ENCODE results near the gene PGLYRP1. TPM values are rescaled to one million over a fixed set of nuclear protein-coding genes. Genes with fewer than 3 reads are reported as not detected.
A peak's percentile ranks its signal among the peaks of the same experiment; 100 is the strongest.

PGLYRP1 gene
- total RNA-seq, 2 experiments from 2014 or later, result not detected

DNA sequence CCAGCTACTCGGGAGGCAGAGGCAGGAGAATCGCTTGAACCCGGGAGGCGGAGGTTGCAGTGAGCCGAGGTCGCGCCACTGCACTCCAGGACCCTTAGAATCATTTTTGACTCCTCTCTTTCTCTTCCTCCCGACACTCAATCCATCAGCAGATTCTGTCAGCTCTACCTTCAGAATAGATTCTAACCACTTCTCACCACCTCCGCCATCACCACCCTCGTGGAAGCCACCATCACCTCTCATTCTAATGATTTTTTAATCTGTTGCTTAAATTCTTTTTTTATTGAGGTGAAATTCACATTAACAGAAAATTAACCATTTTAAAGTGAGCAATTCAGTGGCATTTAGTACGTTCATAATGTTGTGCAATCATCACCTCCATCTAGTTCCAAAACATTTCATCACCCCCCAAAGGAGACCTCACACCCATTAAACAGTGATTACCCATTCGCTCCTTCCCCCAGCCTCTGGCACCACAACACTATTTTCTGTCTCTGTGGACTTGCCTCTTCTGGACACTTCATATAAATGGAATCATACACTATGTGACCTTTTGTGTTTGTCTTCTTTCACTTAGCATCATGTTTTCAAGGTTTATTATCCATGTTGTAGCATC lies 32.6 kb downstream of the PGLYRP1 start:
- CTCF ChIA-PET, result no interaction called here
- H3K4me3 Mint-ChIP-seq, result no peak overlapping the region
- no peaks in the 10 kb centered on the region for H3K36me3 Mint-ChIP-seq (ENCODE audit: low read depth)
- no peak for DNase-seq
- peaks cover 4% of the 10 kb centered on the region for H3K4me1 Mint-ChIP-seq
- peaks cover 27% of the 10 kb centered on the region for H3K27me3 Mint-ChIP-seq
- no peaks in the 10 kb centered on the region for H3K9me3 Mint-ChIP-seq
- no peak overlapping the region for H3K27ac Mint-ChIP-seq
- POLR2A ChIA-PET, result no interaction called here

DNA sequence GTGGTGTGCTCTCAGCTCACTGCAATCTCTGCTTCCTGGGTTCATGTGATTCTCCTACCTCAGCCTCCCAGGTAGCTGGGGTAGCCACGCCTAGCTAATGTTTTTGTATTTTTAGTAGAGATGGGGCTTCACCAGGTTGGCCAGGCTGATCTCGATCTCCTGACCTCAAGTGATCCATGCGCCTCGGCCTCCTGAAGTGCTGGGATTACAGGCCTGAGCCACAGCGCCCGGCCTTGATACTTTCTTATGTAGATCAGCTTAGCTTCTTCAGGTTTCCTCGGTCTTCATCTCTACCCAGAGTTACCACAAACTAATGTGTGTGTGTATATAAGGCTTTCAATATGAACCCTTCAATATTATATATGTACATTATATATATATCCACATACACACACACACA lies 37.5 kb downstream of the PGLYRP1 start:
- Mint-ChIP-seq H3K4me1 (peaks cover 3% of the 10 kb centered on the region), H3K4me3 (no peak overlapping the region), H3K36me3 (ENCODE audit: low read depth) (no peaks in the 10 kb centered on the region), H3K27ac (no peak overlapping the region), H3K27me3 (peaks cover 41% of the 10 kb centered on the region), H3K9me3 (peaks cover 2% of the 10 kb centered on the region)
- ChIA-PET POLR2A (interaction anchor here (0.6 kb wide), 1 partner anchor 1599 kb away, joined by 3 read pairs; no protein-coding TSS in a partner anchor), CTCF (no interaction called here)
- DNase-seq, result no peak

DNA sequence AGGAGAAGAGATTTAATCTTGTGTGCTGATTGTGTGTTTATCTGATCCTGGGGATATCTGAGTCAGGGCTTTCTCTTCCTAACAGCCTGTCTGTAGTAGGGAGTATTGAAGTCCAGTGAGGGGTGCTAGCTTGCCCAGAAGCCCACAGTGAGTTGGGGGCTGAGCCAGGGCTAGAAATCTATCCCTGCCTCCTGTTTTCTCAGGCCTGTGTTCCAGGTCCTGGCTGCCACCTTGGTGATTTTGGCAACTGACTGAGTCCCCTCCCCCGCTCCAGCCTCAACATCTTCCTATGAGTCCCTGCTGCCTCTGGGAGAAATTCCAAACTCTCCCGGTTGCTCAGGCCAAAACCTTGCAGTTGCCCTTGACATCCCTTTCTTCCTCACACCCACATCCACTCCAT lies 41.5 kb downstream of the PGLYRP1 start:
- H3K36me3 Mint-ChIP-seq (ENCODE audit: low read depth), result no peaks in the 10 kb centered on the region
- no peak for DNase-seq
- no peaks in the 10 kb centered on the region for H3K4me1 Mint-ChIP-seq
- H3K4me3 Mint-ChIP-seq, result no peak overlapping the region
- H3K27ac Mint-ChIP-seq, result no peak overlapping the region
- peaks cover 32% of the 10 kb centered on the region for H3K27me3 Mint-ChIP-seq
- H3K9me3 Mint-ChIP-seq, result peaks cover 2% of the 10 kb centered on the region
- ChIA-PET CTCF (interaction anchor here (0.6 kb wide), 1 partner anchor 32 kb away, joined by 3 read pairs; no protein-coding TSS in a partner anchor), POLR2A (no interaction called here)

DNA sequence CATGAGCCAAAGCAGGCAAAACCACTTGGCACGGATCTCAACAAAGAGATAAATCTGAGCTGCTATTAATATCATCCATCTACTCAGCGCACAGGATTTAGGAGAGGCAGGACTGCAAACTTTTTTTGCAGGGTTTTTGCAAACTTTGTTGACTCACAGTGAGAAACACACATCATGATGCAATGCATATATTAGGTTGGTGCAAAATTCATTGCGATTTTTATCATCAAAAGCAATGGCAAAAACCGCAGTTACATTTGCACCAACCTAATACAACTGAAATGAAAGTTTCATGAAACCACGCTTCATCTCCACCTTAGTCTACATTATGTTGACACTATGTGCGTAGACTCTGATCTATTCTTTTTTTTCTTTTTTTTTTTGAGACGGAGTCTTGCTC lies 44.7 kb downstream of the PGLYRP1 start:
- no peaks in the 10 kb centered on the region for H3K36me3 Mint-ChIP-seq (ENCODE audit: low read depth)
- no peak for DNase-seq
- H3K4me3 Mint-ChIP-seq, result no peak overlapping the region
- H3K4me1 Mint-ChIP-seq, result peaks cover 2% of the 10 kb centered on the region
- ChIA-PET CTCF (no interaction called here), POLR2A (no interaction called here)
- no peak overlapping the region for H3K27ac Mint-ChIP-seq
- H3K9me3 Mint-ChIP-seq, result no peaks in the 10 kb centered on the region
- H3K27me3 Mint-ChIP-seq, result peaks cover 48% of the 10 kb centered on the region

DNA sequence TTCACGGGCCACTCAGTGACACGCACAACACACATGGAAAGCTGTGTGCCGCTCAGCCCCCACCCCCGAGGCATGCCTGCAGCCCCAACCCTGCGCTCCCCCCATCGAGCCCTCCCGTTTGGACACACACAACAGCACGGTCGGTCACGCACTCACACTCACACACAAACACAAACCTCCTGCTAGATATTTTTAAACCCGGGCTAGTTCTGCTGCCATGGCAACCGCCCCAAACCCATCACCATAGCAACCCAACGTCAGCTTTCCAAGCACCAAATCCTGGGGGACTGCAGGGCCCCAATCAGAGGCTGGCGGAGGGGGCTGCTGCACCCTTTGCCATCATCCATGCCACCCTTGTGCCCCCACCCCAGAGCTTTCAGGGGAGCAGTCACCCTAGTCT lies 46.7 kb downstream of the PGLYRP1 start:
- ChIA-PET CTCF (no interaction called here), POLR2A (no interaction called here)
- no peak for DNase-seq
- Mint-ChIP-seq H3K4me3 (no peak overlapping the region), H3K36me3 (ENCODE audit: low read depth) (no peaks in the 10 kb centered on the region), H3K9me3 (no peaks in the 10 kb centered on the region), H3K4me1 (peaks cover 16% of the 10 kb centered on the region), H3K27ac (no peak overlapping the region), H3K27me3 (peaks cover 52% of the 10 kb centered on the region)

DNA sequence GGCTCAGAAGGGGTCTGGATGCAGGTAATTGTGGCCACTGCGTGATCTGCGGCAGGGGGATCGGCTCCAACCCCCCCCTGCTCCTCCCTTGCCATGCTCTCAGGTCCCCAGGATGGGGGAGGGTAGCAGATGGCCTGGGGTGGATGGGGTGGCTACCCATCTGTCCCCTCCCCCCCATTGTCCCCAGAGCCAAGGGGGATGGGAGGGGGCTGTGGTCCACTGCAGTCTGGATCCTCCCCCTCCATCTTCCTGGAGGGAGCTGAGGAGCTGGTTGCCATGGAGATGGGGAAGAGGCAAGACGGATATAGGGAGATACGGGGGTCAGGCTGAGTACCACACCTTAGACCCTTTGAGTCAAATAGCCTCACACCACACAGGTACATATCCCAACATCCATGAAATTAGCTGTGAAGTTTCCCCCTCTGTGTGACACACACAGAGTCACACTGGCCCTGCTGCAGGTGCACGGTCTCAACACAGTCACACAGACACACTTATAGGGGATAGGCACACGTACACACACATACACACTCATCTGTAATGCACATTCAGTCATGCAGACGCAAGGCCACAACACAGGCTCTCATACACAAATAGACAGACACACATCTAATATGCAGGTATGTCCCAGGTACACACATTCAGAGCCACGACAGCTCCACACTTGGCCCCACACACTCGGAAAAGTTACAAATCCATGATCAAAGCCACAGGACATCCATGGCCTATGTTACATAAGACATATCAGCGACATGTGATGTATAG lies 47.4 kb downstream of the PGLYRP1 start:
- H3K27me3 Mint-ChIP-seq, result peaks cover 52% of the 10 kb centered on the region
- H3K36me3 Mint-ChIP-seq (ENCODE audit: low read depth), result no peaks in the 10 kb centered on the region
- no peak for DNase-seq
- H3K27ac Mint-ChIP-seq, result no peak overlapping the region
- ChIA-PET POLR2A (no interaction called here), CTCF (no interaction called here)
- H3K4me1 Mint-ChIP-seq, result peaks cover 19% of the 10 kb centered on the region
- no peaks in the 10 kb centered on the region for H3K9me3 Mint-ChIP-seq
- no peak overlapping the region for H3K4me3 Mint-ChIP-seq

DNA sequence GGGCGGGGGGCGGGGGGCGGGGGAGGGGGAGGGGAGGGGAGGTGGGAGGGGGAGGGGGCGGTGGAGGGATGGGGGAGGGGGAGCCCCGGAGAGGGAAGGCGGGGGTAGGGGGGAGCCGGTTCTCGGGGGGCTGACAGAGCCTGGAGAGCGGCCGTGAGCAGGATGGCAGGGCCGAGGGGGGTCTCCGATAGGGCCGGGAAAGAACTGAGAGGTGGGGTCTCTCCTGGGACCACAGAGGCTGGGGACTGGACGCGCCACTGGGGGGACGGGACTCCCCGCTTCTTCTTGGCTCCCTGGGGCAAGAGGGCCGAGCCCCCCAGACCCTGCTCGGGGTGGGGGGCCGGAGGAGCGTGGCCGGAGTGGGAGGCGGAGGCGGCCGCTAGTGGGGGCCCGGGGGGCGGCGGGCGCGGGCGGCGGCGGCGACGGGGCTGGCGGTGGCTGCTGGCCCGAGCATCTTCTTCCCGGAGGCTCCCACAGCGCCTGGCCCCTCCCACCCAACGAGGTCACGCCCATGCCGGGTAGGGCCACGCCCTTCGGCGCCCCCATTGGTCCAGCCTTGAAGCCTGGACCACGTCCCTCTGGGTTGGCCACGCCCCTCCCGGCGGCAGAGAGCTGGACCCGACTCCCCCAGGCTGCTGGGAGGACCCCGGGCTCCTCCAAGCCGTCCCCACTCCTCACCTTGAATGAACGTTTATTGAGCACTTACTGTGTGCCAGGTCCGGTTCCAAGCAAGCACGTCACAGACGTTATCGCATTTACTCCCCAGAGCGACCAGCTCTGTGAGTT lies 49.1 kb downstream of the PGLYRP1 start, which contains the start of gene NOVA2:
TSS of gene NOVA2 (minus strand) at position 313 of the 786 bp plus-strand sequence. CDS start 514 bp downstream, outside the sequence.
- Mint-ChIP-seq H3K4me3 (no peak within 1 kb of the TSS), H3K9me3 (no peaks in the 10 kb centered on the region), H3K27me3 (peaks cover 62% of the 10 kb centered on the region), H3K4me1 (peaks cover 19% of the 10 kb centered on the region), H3K36me3 (ENCODE audit: low read depth) (no peaks in the 10 kb centered on the region), H3K27ac (no peak within 1 kb of the TSS)
- peak; percentile 55 for DNase-seq
- ChIA-PET POLR2A (no interaction called here), CTCF (no interaction called here)

DNA sequence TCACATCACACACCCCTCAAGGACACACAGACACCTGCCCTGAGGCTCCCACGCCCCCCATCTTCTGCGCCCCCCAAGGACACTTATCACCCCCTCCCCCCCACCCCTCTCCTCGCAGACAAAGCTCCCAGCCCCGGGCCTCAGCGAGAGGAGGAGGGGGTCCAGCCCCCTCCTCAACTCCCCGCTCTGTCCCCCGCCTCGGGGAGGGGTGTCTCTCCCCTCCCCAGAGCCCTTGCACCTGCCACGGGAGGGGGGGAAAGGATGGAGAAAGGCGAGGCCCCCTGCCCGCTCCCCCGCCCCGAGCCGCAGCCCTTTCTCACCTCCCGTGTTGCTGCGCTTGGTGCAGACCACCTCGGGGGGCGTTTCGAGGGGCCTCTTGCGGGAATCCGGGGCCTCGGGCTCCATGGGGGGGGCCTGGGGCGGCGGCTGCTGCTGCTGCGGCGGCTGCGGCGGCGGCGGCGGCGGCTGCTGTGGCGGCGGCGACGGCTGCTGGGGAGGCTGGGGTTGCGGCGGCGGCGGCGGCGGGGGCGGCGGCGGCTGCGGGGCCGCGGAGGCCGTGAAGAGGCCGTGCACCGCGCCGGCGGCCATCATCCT lies 49.8 kb downstream of the PGLYRP1 start:
- Mint-ChIP-seq H3K36me3 (ENCODE audit: low read depth) (no peaks in the 10 kb centered on the region), H3K9me3 (no peaks in the 10 kb centered on the region), H3K4me3 (no peak overlapping the region), H3K4me1 (peaks cover 19% of the 10 kb centered on the region), H3K27ac (no peak overlapping the region), H3K27me3 (peaks cover 67% of the 10 kb centered on the region)
- DNase-seq, result no peak
- CTCF ChIA-PET, result no interaction called here
- POLR2A ChIA-PET, result interaction anchor here (1.2 kb wide), 1 partner anchor 13 kb away, joined by 3 read pairs; no protein-coding TSS in a partner anchor

DNA sequence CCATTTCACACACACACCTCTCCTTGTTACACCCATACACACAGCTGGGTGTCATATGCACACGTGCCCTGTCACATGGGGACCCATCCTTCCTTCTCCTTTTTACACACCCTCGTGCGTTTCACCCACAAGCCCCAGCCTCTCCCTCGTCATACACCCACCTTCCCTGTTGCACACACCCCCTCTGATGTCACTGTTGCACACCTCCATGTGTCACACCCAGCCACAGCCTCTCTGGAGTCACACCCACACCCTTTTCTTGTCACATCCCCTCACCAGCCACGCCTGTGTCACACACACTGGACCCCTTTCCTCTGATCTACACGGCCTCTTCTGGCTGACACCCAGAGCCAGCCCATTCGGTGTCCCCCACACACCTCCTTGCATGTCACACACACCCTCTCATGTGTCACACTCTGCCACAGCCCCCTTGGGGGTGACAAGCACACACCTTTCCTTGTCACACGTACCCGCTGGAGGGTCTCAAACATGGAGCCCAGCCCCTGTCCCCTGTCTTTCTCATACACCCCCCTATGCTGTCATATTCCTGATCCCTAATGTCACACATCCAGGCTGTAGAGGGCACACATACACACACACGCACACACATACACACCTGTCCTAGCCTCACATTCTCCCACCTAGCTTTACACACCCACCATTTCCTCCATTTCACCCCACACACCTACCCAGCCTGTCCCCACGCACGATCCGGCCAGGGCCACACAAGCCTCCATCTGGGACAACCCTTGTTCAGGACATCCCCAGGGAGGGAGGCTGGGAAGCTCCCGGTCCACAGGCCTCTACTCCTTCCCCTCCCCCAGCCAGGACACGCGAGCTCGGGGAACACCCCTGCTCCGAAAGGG lies 50.5 kb downstream of the PGLYRP1 start:
- Mint-ChIP-seq H3K27me3 (peaks cover 68% of the 10 kb centered on the region), H3K27ac (no peak overlapping the region), H3K36me3 (ENCODE audit: low read depth) (no peaks in the 10 kb centered on the region), H3K4me3 (peak overlapping the region; percentile 4), H3K4me1 (peaks cover 19% of the 10 kb centered on the region), H3K9me3 (no peaks in the 10 kb centered on the region)
- ChIA-PET CTCF (no interaction called here), POLR2A (interaction anchor here (1.2 kb wide), 1 partner anchor 12 kb away, joined by 3 read pairs; no protein-coding TSS in a partner anchor)
- peak; percentile 25 for DNase-seq

DNA sequence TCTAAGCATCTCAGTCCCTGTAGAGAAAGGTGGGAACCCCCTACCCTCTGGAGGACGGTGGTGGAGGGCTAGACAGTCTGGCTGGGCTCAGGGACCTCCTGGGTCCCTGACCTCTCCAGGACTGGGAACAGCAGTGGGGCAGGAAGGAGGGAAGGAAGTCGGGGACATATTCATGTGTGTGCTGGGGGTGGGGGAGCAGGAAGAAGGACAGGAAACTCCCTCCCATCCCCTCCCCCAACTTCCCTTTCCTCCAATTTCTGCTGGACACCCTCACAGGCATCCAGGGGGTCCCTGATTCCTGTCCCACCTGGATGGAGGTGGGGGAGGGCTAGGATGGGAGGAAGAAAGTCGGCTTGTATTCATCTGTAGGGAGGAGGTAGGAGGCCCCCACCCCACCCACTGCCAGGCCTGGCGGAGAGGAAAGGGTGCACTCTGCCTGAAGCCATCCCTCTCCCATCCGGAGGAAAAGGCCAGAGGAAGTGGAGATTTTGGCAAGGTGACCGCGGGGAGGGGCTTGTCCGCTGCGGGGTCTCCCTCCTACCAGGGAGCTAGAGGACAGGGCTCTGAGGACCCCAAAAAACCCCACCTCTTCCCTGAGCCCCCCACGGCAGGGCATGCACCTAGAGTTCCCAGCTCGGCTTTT lies 51.5 kb downstream of the PGLYRP1 start:
- no peak overlapping the region for H3K27ac Mint-ChIP-seq
- H3K27me3 Mint-ChIP-seq, result peaks cover 68% of the 10 kb centered on the region
- no peaks in the 10 kb centered on the region for H3K36me3 Mint-ChIP-seq (ENCODE audit: low read depth)
- H3K4me1 Mint-ChIP-seq, result peaks cover 19% of the 10 kb centered on the region
- CTCF ChIA-PET, result no interaction called here
- no peaks in the 10 kb centered on the region for H3K9me3 Mint-ChIP-seq
- H3K4me3 Mint-ChIP-seq, result no peak overlapping the region
- DNase-seq, result no peak
- POLR2A ChIA-PET, result no interaction called here

DNA sequence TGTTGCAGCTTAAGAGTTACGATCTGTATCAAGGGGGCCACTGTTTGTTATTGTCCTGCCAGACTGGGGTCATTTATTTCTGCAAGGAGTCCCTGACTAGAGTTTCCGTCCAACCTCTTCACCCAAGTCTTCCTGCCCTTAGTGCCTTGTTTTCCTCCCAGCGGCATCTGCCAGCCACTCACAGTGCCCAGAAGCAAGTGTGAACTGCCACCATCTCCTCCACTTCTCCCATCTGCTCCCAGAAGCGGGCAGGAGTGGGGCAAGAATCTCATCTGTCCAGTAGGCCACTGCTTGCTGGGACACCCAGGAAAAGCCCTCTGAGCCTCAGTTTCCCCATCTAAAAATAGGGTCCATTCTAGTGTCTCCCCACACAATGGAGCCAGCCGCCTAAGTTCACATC lies 53.2 kb downstream of the PGLYRP1 start:
- CTCF ChIA-PET, result interaction anchor here (0.6 kb wide), 1 partner anchor 17 kb away, joined by 3 read pairs; no protein-coding TSS in a partner anchor
- Mint-ChIP-seq H3K9me3 (no peaks in the 10 kb centered on the region), H3K27ac (no peak overlapping the region), H3K36me3 (ENCODE audit: low read depth) (no peaks in the 10 kb centered on the region), H3K4me3 (no peak overlapping the region), H3K4me1 (peaks cover 19% of the 10 kb centered on the region), H3K27me3 (peaks cover 63% of the 10 kb centered on the region)
- POLR2A ChIA-PET, result no interaction called here
- no peak for DNase-seq

Measured in activated CD4-positive, alpha-beta memory T cell treated with anti-CD3 and anti-CD28 coated beads, Interleukin-2, amount 10 ng/mL, durations not matched to agents 7 days and 5 days (primary cell).